H9 (cell line): ENCODE results near the gene SDK2. TPM values are rescaled to one million over a fixed set of nuclear protein-coding genes. Genes with fewer than 3 reads are reported as not detected.

Experiments used
- DNase-seq: peaks from one replicate; pipeline ENCODE4 v3.0.0-alpha.2; 2017
- H2AFZ ChIP-seq: one replicate; pipeline ENCODE4 v1.6.1; 2013; ENCODE audit warnings: mild to moderate bottlenecking, low read length, control low read depth, moderate library complexity
- H2AK5ac ChIP-seq: 2 replicates; pipeline ENCODE4 v1.6.1; 2013; ENCODE audit warnings: low read length, control low read depth, mixed read lengths; ENCODE audit not compliant: insufficient read length
- H2BK120ac ChIP-seq: one replicate; pipeline ENCODE4 v1.6.1; 2013; ENCODE audit warnings: low read depth, mild to moderate bottlenecking, low read length, control low read depth, inconsistent platforms; ENCODE audit not compliant: poor library complexity, severe bottlenecking
- H2BK12ac ChIP-seq: 2 replicates; pipeline ENCODE4 v1.6.1; 2013; ENCODE audit warnings: low read length, control low read depth, mixed read lengths, low read depth; ENCODE audit not compliant: insufficient read length
- H2BK15ac ChIP-seq: 2 replicates; pipeline ENCODE4 v1.6.1; 2013; ENCODE audit warnings: low read depth, low read length, control low read depth
- H2BK20ac ChIP-seq: one replicate; pipeline ENCODE4 v1.6.1; 2013; ENCODE audit warnings: low read depth, mild to moderate bottlenecking, low read length, control low read depth, inconsistent platforms; ENCODE audit not compliant: poor library complexity, severe bottlenecking
- H2BK5ac ChIP-seq: 2 replicates; pipeline ENCODE4 v1.6.1; 2013; ENCODE audit warnings: low read length, control low read depth, mixed read lengths; ENCODE audit not compliant: insufficient read length
- H3K14ac ChIP-seq: 2 replicates; pipeline ENCODE4 v1.6.1; 2013; ENCODE audit warnings: low read length, control low read depth; ENCODE audit not compliant: insufficient read depth
- H3K18ac ChIP-seq: 2 replicates; pipeline ENCODE4 v1.6.1; 2013; ENCODE audit warnings: low read depth, mild to moderate bottlenecking, mixed read lengths, low read length, control low read depth; ENCODE audit not compliant: insufficient read length
- H3K23ac ChIP-seq: 2 replicates; pipeline ENCODE4 v1.6.1; 2013; ENCODE audit warnings: low read length, control low read depth, mixed read lengths, low read depth; ENCODE audit not compliant: insufficient read length
- H3K23me2 ChIP-seq: 2 replicates; pipeline ENCODE4 v1.6.1; 2013; ENCODE audit warnings: low read depth, mild to moderate bottlenecking, mixed read lengths, low read length, control low read depth; ENCODE audit not compliant: insufficient read length, poor library complexity, severe bottlenecking
- H3K27ac ChIP-seq: 2 replicates; pipeline ENCODE4 v1.5.1; 2013; ENCODE audit warnings: low read length, control low read depth, mixed read lengths, low read depth; ENCODE audit not compliant: insufficient read length
- H3K27me3 ChIP-seq: 2 replicates; pipeline ENCODE4 v1.6.1; 2013; ENCODE audit warnings: low read length, control low read depth, inconsistent platforms; ENCODE audit not compliant: insufficient read depth
- H3K4ac ChIP-seq: 2 replicates; pipeline ENCODE4 v1.6.1; 2013; ENCODE audit warnings: low read depth, mild to moderate bottlenecking, control low read depth, inconsistent platforms, low read length, moderate library complexity
- H3K4me1 ChIP-seq: 2 replicates; pipeline ENCODE4 v1.6.1; 2013; ENCODE audit warnings: low read length, control low read depth, inconsistent platforms; ENCODE audit not compliant: insufficient read depth
- H3K4me2 ChIP-seq: 2 replicates; pipeline ENCODE4 v1.6.1; 2013; ENCODE audit warnings: low read length, control low read depth, mixed read lengths; ENCODE audit not compliant: insufficient read length, insufficient read depth
- H3K56ac ChIP-seq: 2 replicates; pipeline ENCODE4 v1.6.1; 2013; ENCODE audit warnings: low read depth, mild to moderate bottlenecking, mixed read lengths, low read length, control low read depth; ENCODE audit not compliant: insufficient read length
- H3K79me1 ChIP-seq: 2 replicates; pipeline ENCODE4 v1.6.1; 2013; ENCODE audit warnings: low read depth, mild to moderate bottlenecking, moderate library complexity, low read length, control low read depth, inconsistent platforms; ENCODE audit not compliant: insufficient read depth, poor library complexity, severe bottlenecking
- H3K79me2 ChIP-seq: 2 replicates; pipeline ENCODE4 v1.6.1; 2013; ENCODE audit warnings: low read length, control low read depth, inconsistent platforms; ENCODE audit not compliant: insufficient read depth
- H3K9ac ChIP-seq: 2 replicates; pipeline ENCODE4 v1.6.1; 2013; ENCODE audit warnings: low read length, control low read depth, mixed read lengths; ENCODE audit not compliant: insufficient read length; ENCODE audit errors: extremely low read depth
- H3K9me3 ChIP-seq: one replicate; pipeline ENCODE4 v1.6.1; 2013; ENCODE audit warnings: low read depth, low read length, inconsistent platforms; ENCODE audit not compliant: control insufficient read depth
- H3T11ph ChIP-seq: one replicate; pipeline ENCODE4 v1.6.1; 2013; ENCODE audit warnings: mild to moderate bottlenecking, low read length, control low read depth, inconsistent platforms
- H4K20me1 ChIP-seq: one replicate; pipeline ENCODE4 v1.6.1; 2013; ENCODE audit not compliant: control insufficient read depth, insufficient read length, insufficient read depth
- H4K5ac ChIP-seq: 2 replicates; pipeline ENCODE4 v1.6.1; 2013; ENCODE audit warnings: low read depth, mild to moderate bottlenecking, mixed read lengths, low read length, control low read depth; ENCODE audit not compliant: insufficient read length
- H4K8ac ChIP-seq: replicated peaks from 2 replicates; pipeline ENCODE4 v1.6.1; 2013; ENCODE audit warnings: low read length, control low read depth, mixed read lengths, low read depth; ENCODE audit not compliant: insufficient read length
- H4K91ac ChIP-seq: 2 replicates; pipeline ENCODE4 v1.6.1; 2013; ENCODE audit warnings: low read depth, mild to moderate bottlenecking, moderate library complexity, mixed read lengths, low read length, control low read depth; ENCODE audit not compliant: insufficient read length
- H3K27ac Mint-ChIP-seq, 3 experiments: 2 replicates in 2 of 3; 3 replicates in 1 of 3; pipeline ENCODE4 v1.8.0; 2020 to 2021; ENCODE audit warnings: mixed read lengths in 3 of 3, mild to moderate bottlenecking in 1 of 3, moderate library complexity in 1 of 3
- H3K27me3 Mint-ChIP-seq: 2 replicates; pipeline ENCODE4 v1.8.0; 2021; ENCODE audit warnings: low read depth, mild to moderate bottlenecking, moderate library complexity, mixed read lengths
- H3K36me3 Mint-ChIP-seq, 3 experiments: 2 replicates in 2 of 3; 3 replicates in 1 of 3; pipeline ENCODE4 v1.8.0; 2020 to 2021; ENCODE audit warnings: low read depth in 3 of 3, mixed read lengths in 3 of 3; ENCODE audit not compliant: insufficient read depth in 1 of 3
- H3K4me1 Mint-ChIP-seq, 2 experiments: 2 replicates each; pipeline ENCODE4 v1.8.0; 2020; ENCODE audit warnings: mixed read lengths in 2 of 2
- H3K4me3 Mint-ChIP-seq, 2 experiments: 2 replicates in 1 of 2; 3 replicates in 1 of 2; pipeline ENCODE4 v1.8.0; 2020 to 2021; ENCODE audit warnings: mild to moderate bottlenecking in 2 of 2, mixed read lengths in 2 of 2, moderate library complexity in 1 of 2
- H3K9me3 Mint-ChIP-seq, 2 experiments: 2 replicates in 1 of 2; 3 replicates in 1 of 2; pipeline ENCODE4 v1.8.0; 2020; ENCODE audit warnings: mild to moderate bottlenecking in 2 of 2, mixed read lengths in 2 of 2, moderate library complexity in 1 of 2
- CTCF ChIP-seq: fragments of 200-600 bp; sonication (generic); conservative IDR thresholded peaks from 3 replicates; pipeline ENCODE4 v1.8.0; 2021; ENCODE audit warnings: antibody characterized with exemption, mild to moderate bottlenecking
- WGBS: extraction: QIAGEN DNeasy Blood & Tissue Kit; methylation state at CpG from one replicate; pipeline ENCODE4 v1.1.7; 2013; ENCODE audit warnings: missing lambda C conversion rate, low lambda C conversion rate, mixed read lengths; ENCODE audit not compliant: insufficient read length; ENCODE audit errors: extremely low coverage; 5-methylcytosine and 5-hydroxymethylcytosine counted together
- total RNA-seq: library from RNA; stranded (reverse); gene quantifications from 2 replicates; pipeline ENCODE4 v1.2.1, GENCODE V29; 2021

Gene SDK2
- total RNA-seq, 1 experiment from 2014 or later, result 9.1 TPM

GRCh38 chr17:73637866-73638265 lies 6.4 kb downstream of the SDK2 start:
- no peak overlapping the region for H3K27ac Mint-ChIP-seq

More at GRCh38 chr17:73637866-73638265, 6.4 kb downstream of the SDK2 start:
- TF ChIP-seq CTCF, result no peak
- Histone ChIP-seq H3K56ac (no peak overlapping the region), H3K14ac (no peak overlapping the region), H3K27ac (no peak overlapping the region), H4K5ac (no peak overlapping the region), H4K91ac (no peak overlapping the region), H2BK5ac (no peak overlapping the region), H3K79me2 (no peaks in the 10 kb centered on the region), H2AK5ac (no peak overlapping the region), H3K23me2 (peaks cover 2% of the 10 kb centered on the region), H3K4me1 (no peaks in the 10 kb centered on the region), H2BK15ac (no peak overlapping the region), H3K4ac (no peak overlapping the region), H3K79me1 (no peaks in the 10 kb centered on the region), H3K18ac (no peak overlapping the region), H4K8ac (no peak overlapping the region), H3K9me3 (no peaks in the 10 kb centered on the region), H3K4me2 (no peak overlapping the region), H2BK12ac (no peak overlapping the region), H2AFZ (no peak overlapping the region), H3K27me3 (peaks cover 8% of the 10 kb centered on the region; the same call in 1 of the 2 replicates), H2BK20ac (no peak overlapping the region), H3T11ph (no peak overlapping the region), H4K20me1 (no peaks in the 10 kb centered on the region), H2BK120ac (no peak overlapping the region), H3K23ac (no peak overlapping the region), H3K9ac (no peak overlapping the region)
- H3K4me3 Mint-ChIP-seq, result no peak overlapping the region
- peaks cover 14 to 41% of the 10 kb centered on the region in 2 experiments for H3K4me1 Mint-ChIP-seq
- no CpG with 5 or more reads among the region's 8 CpGs for WGBS
- H3K36me3 Mint-ChIP-seq, result peaks cover 0 to 4% (median 0%) of the 10 kb centered on the region in 3 experiments; a peak in 2 of 7 replicates
- peaks cover 30% of the 10 kb centered on the region for H3K27me3 Mint-ChIP-seq
- DNase-seq, result no peak
- no peaks in the 10 kb centered on the region for H3K9me3 Mint-ChIP-seq
